H1 (cell line): ENCODE data around the gene PCBP2. TPM values are rescaled to one million over a fixed set of nuclear protein-coding genes. Genes with fewer than 3 reads are reported as not detected.

Source experiments
- MAX ChIP-seq: IDR thresholded peaks from 2 replicates; pipeline ENCODE4 v1.6.1; 2012; ENCODE audit warnings: inconsistent platforms
- PHF8 ChIP-seq: fragments of 200-600 bp; sonication (generic); conservative IDR thresholded peaks from 2 replicates; pipeline ENCODE4 v1.7.1; 2012; ENCODE audit warnings: low read depth, mild to moderate bottlenecking, inconsistent platforms, low read length, moderate library complexity
- SAP30 ChIP-seq: fragments of 300-600 bp; sonication (generic); IDR thresholded peaks from 2 replicates; pipeline ENCODE4 v1.7.1; 2012; ENCODE audit warnings: low read length, moderate library complexity, mild to moderate bottlenecking, inconsistent platforms; ENCODE audit not compliant: insufficient read depth, insufficient replicate concordance
- SP2 ChIP-seq: IDR thresholded peaks from 2 replicates; pipeline ENCODE4 v1.6.1; 2012; ENCODE audit warnings: mild to moderate bottlenecking, low read length, inconsistent platforms
- TCF12 ChIP-seq: IDR thresholded peaks from 2 replicates; pipeline ENCODE4 v1.6.1; 2011; ENCODE audit warnings: low read depth, mild to moderate bottlenecking, low read length
- YY1 ChIP-seq: IDR thresholded peaks from 2 replicates; pipeline ENCODE4 v1.6.1; 2011; ENCODE audit warnings: low read depth, mild to moderate bottlenecking, low read length
- ZNF274 ChIP-seq: IDR thresholded peaks from 2 replicates; pipeline ENCODE4 v1.7.0; 2012; ENCODE audit warnings: low read length, borderline replicate concordance; ENCODE audit errors: extremely low read depth
- polyA plus RNA-seq, 7 experiments: library from polyadenylated mRNA; depleted of rRNA in 3 of 7; stranded (reverse) in 5 of 7; unstranded in 2 of 7; fragments of >200 nt in 5 of 7; fragments of 200-250 nt in 2 of 7; gene quantifications; 1 replicate in 5 of 7; 2 replicates in 1 of 7; 4 replicates in 1 of 7; pipeline versions ENCODE4 v1.2.1 to v1.2.3, GENCODE V29; 2011 to 2013; ENCODE audit warnings: missing spikeins in 2 of 7, mixed read lengths in 2 of 7
- total RNA-seq: library from RNA; stranded (reverse); fragmentation: NEBNext Ultra II Directional; extraction: Animal tissue kit (Norgen Biotek cat#: 25700); gene quantifications from 2 replicates; pipeline ENCODE4 v1.2.1, GENCODE V29; 2021

PCBP2 gene
- total and polyA plus RNA-seq, 2 of the 8 experiments (the other 6 are each of a cell fraction or from before 2014, with no cell fraction given), result 470 to 1,123 TPM

DNA sequence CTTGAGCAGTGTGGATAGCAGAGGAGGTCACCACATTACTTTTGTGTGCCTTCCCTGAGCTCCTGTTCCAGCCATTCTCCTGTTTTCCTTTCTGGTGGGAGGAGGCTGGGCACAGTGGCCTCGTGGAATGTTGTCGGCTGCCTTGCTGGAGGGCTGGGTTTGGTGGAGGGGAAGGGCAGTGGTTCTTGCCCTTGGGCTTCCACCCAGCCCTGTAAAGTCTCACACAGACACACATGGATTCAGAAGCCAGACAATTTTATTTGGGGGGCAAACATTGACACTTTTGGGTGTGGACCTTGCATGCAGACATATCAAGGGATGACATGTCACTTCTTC is 54.5 kb downstream of the PCBP2 start (continued):
- no peak for TF ChIP-seq PHF8
- no peak for TF ChIP-seq SP2
- no peak for TF ChIP-seq TCF12
- no peak for TF ChIP-seq MAX
- no peak for TF ChIP-seq ZNF274
- TF ChIP-seq SAP30, result no peak
- no peak for TF ChIP-seq YY1
